Activated gamma-delta T cell treated with anti-CD3 and anti-CD28 coated beads, Interleukin-2, amount 50 U/mL, for 16 hours (primary cell): ENCODE measurements around the gene ANO3.

Source experiments
- DNase-seq: peaks from one replicate; pipeline ENCODE4 v3.0.0-alpha.2; 2020; ENCODE audit warnings: low read depth

ANO3 gene

GRCh38 chr11:26712497-26712896, 380.6 kb downstream of the ANO3 start:
- no peak for DNase-seq
